Activated CD4-positive, alpha-beta T cell treated with anti-CD3 and anti-CD28 coated beads for 36 hours (primary cell): Measurements from ENCODE around the gene ANKRD22. TPM values are rescaled to one million over a fixed set of nuclear protein-coding genes. Genes with fewer than 3 reads are reported as not detected.
"Not testable (repeated sequence)": the region's sequence is repeated elsewhere in the genome, so short reads cannot be mapped to it uniquely, and the experiment has no call there.

Experiments used
- ATAC-seq: fragments of 200-7000 bp; cut with Tn5 transposase; one replicate; pipeline ENCODE4 v1.10.0; 2021; ENCODE audit warnings: mild to moderate bottlenecking, moderate library complexity
- CTCF ChIA-PET: fragments of 350-600 bp; sonication (Branson Sonifier 250); formaldehyde crosslinking; loops from one replicate; lab custom pipeline; 2021; ENCODE audit warnings: antibody characterized with exemption; lab: Charles Lee
- POLR2A ChIA-PET: fragments of 350-600 bp; sonication (Branson Sonifier 250); formaldehyde crosslinking; loops from one replicate; lab custom pipeline; 2021; ENCODE audit warnings: antibody characterized with exemption, inconsistent platforms; lab: Charles Lee
- DNase-seq: peaks from one replicate; pipeline ENCODE4 v3.0.0-alpha.2; 2020
- H3K27ac Mint-ChIP-seq: one replicate; pipeline ENCODE4 v1.8.0; 2021; ENCODE audit warnings: mixed read lengths
- H3K27me3 Mint-ChIP-seq: one replicate; pipeline ENCODE4 v1.8.0; 2021; ENCODE audit warnings: mixed read lengths
- H3K36me3 Mint-ChIP-seq: one replicate; pipeline ENCODE4 v1.8.0; 2021; ENCODE audit warnings: low read depth, mixed read lengths
- H3K4me1 Mint-ChIP-seq: one replicate; pipeline ENCODE4 v1.8.0; 2021; ENCODE audit warnings: mixed read lengths
- H3K4me3 Mint-ChIP-seq: one replicate; pipeline ENCODE4 v1.8.0; 2021; ENCODE audit warnings: mild to moderate bottlenecking, moderate library complexity, mixed read lengths
- H3K9me3 Mint-ChIP-seq: one replicate; pipeline ENCODE4 v1.8.0; 2021; ENCODE audit warnings: low read depth, mixed read lengths
- intact Hi-C, 2 experiments: fragments of 100-400 bp; cut with DNase I in 1 of 2; cut with micrococcal nuclease in 1 of 2; formaldehyde crosslinking; loops; one replicate each; pipeline versions ENCODE4 v1.14.2 to v1.15.1; 2022 to 2024; cut with DNase I, micrococcal nuclease
- total RNA-seq, 2 experiments: library from RNA; stranded (reverse); gene quantifications; one replicate each; pipeline ENCODE4 v1.2.3, GENCODE V29; 2021

Gene ANKRD22
- total RNA-seq, 2 experiments from 2014 or later, result 0.37 TPM

GRCh38 chr10:88889559-88890337, 38.1 kb upstream of the ANKRD22 start:
- intact Hi-C loops, result loop anchor here in 1 of 2 experiments (10.0 kb wide), 1 partner anchor 525 kb away; the partner anchor contains the start of gene IFIT5
- H3K27ac Mint-ChIP-seq, result no peak overlapping the region

GRCh38 chr10:88888810-88889445, 37.3 kb upstream of the ANKRD22 start:
- ATAC-seq, result no peak
- Mint-ChIP-seq H3K27ac (no peak overlapping the region), H3K36me3 (peaks cover 10% of the 10 kb centered on the region), H3K4me3 (no peak overlapping the region), H3K27me3 (no peaks in the 10 kb centered on the region), H3K9me3 (no peaks in the 10 kb centered on the region), H3K4me1 (peaks cover 70% of the 10 kb centered on the region)
- CTCF ChIA-PET, result interaction anchor here (0.6 to 6.8 kb wide), 6 partner anchors 12 to 802 kb away, joined by 3 to 43 read pairs (median 4); no protein-coding TSS in a partner anchor
- POLR2A ChIA-PET, result no interaction called here
- no peak for DNase-seq
- intact Hi-C loops, result loop anchor here in 1 of 2 experiments (10.0 kb wide), 1 partner anchor 526 kb away; the partner anchor contains the start of gene IFIT5

More at GRCh38 chr10:88889559-88890337, 38.1 kb upstream of the ANKRD22 start:
- DNase-seq, result no peak
- POLR2A ChIA-PET, result no interaction called here
- no peaks in the 10 kb centered on the region for H3K9me3 Mint-ChIP-seq
- no peak overlapping the region for H3K4me3 Mint-ChIP-seq
- CTCF ChIA-PET, result interaction anchor here (1.0 to 6.8 kb wide), 3 partner anchors 11 to 43 kb away, joined by 3 to 43 read pairs (median 4); no protein-coding TSS in a partner anchor
- H3K4me1 Mint-ChIP-seq, result peaks cover 66% of the 10 kb centered on the region
- ATAC-seq, result no peak
- no peaks in the 10 kb centered on the region for H3K27me3 Mint-ChIP-seq
- H3K36me3 Mint-ChIP-seq, result peaks cover 13% of the 10 kb centered on the region

- Mint-ChIP-seq H3K9me3 (no peaks in the 10 kb centered on the region), H3K4me1 (peaks cover 86% of the 10 kb centered on the region), H3K4me3 (no peak overlapping the region), H3K27ac (no peak overlapping the region), H3K27me3 (no peaks in the 10 kb centered on the region), H3K36me3 (peaks cover 20% of the 10 kb centered on the region)
- ATAC-seq (peak; percentile 93), DNase-seq (peak; percentile 49)
- ChIA-PET POLR2A (no interaction called here), CTCF (interaction anchor here (1.1 to 6.8 kb wide), 8 partner anchors 8 to 54 kb away, joined by 3 to 43 read pairs (median 5); no protein-coding TSS in a partner anchor)
- intact Hi-C loops, result loop anchor here (2.0 to 10.0 kb wide), 2 partner anchors 22 to 528 kb away; partner anchors contain the start of gene IFIT5 (in 1 of the 2)
These were observed 34.9 kb upstream of the ANKRD22 start for GRCh38 chr10:88886557-88886956.

- H3K36me3 Mint-ChIP-seq, result peaks cover 26% of the 10 kb centered on the region
- CTCF ChIA-PET, result interaction anchor here (0.6 to 4.6 kb wide), 4 partner anchors 11 to 48 kb away, joined by 3 to 18 read pairs (median 9); no protein-coding TSS in a partner anchor
- ATAC-seq, result no peak
- intact Hi-C loops, result loop anchor here (1.0 to 10.0 kb wide), 4 partner anchors 14 to 1066 kb away; partner anchors contain the start of genes ATAD1 (in 1 of the 2), FAS (in 1 of the 2) and IFIT5 (in 1 of the 2)
- POLR2A ChIA-PET, result no interaction called here
- H3K27ac Mint-ChIP-seq, result no peak overlapping the region
- H3K4me1 Mint-ChIP-seq, result peaks cover 78% of the 10 kb centered on the region
- no peak for DNase-seq
- H3K9me3 Mint-ChIP-seq, result no peaks in the 10 kb centered on the region
- H3K4me3 Mint-ChIP-seq, result peak overlapping the region; percentile 97
- no peaks in the 10 kb centered on the region for H3K27me3 Mint-ChIP-seq
These were observed 31.8 kb upstream of the ANKRD22 start for GRCh38 chr10:88883448-88883809.

GRCh38 chr10:88882646-88883447, 31.2 kb upstream of the ANKRD22 start:
- peak overlapping the region; percentile 98 for H3K27ac Mint-ChIP-seq
- H3K4me3 Mint-ChIP-seq, result peak overlapping the region; percentile 97
- POLR2A ChIA-PET, result interaction anchor here (1.1 kb wide), 1 partner anchor 46 kb away, joined by 3 read pairs; no protein-coding TSS in a partner anchor
- intact Hi-C loops, result loop anchor here (1.0 to 10.0 kb wide), 4 partner anchors 14 to 1066 kb away; partner anchors contain the start of genes ATAD1 (in 1 of the 2), FAS (in 1 of the 2) and IFIT5 (in 1 of the 2)
- ATAC-seq, DNase-seq, H3K27me3 Mint-ChIP-seq, H3K9me3 Mint-ChIP-seq: not testable (repeated sequence)
- CTCF ChIA-PET, result interaction anchor here (0.6 to 4.6 kb wide), 6 partner anchors 12 to 51 kb away, joined by 3 to 32 read pairs (median 6); no protein-coding TSS in a partner anchor
- H3K4me1 Mint-ChIP-seq, result peaks cover 78% of the 10 kb centered on the region
- peaks cover 24% of the 10 kb centered on the region for H3K36me3 Mint-ChIP-seq

- peaks cover 77% of the 10 kb centered on the region for H3K4me1 Mint-ChIP-seq
- ChIA-PET CTCF (interaction anchor here (0.8 to 4.6 kb wide), 10 partner anchors 10 to 85 kb away, joined by 3 to 32 read pairs (median 4); no protein-coding TSS in a partner anchor), POLR2A (interaction anchor here (0.6 to 1.1 kb wide), 3 partner anchors 46 to 450 kb away, joined by 3 to 4 read pairs (median 3); no protein-coding TSS in a partner anchor)
- H3K9me3 Mint-ChIP-seq, result no peaks in the 10 kb centered on the region
- peak overlapping the region; percentile 97 for H3K4me3 Mint-ChIP-seq
- no peak for ATAC-seq
- intact Hi-C loops, result loop anchor here (2.0 to 10.0 kb wide), 5 partner anchors 33 to 1065 kb away; partner anchors contain the start of genes ATAD1 (in 1 of the 2), FAS (in 1 of the 2) and IFIT5 (in 1 of the 2)
- no peak for DNase-seq
- H3K36me3 Mint-ChIP-seq, result peaks cover 24% of the 10 kb centered on the region
- peak overlapping the region; percentile 98 for H3K27ac Mint-ChIP-seq
- no peaks in the 10 kb centered on the region for H3K27me3 Mint-ChIP-seq
These were observed 30.4 kb upstream of the ANKRD22 start for GRCh38 chr10:88881922-88882645.

- CTCF ChIA-PET, result interaction anchor here (0.6 to 4.5 kb wide), 9 partner anchors 11 to 86 kb away, joined by 3 to 32 read pairs (median 4); no protein-coding TSS in a partner anchor
- Mint-ChIP-seq H3K27ac (peak overlapping the region; percentile 98), H3K36me3 (peaks cover 24% of the 10 kb centered on the region), H3K9me3 (no peaks in the 10 kb centered on the region), H3K27me3 (no peaks in the 10 kb centered on the region), H3K4me3 (peak overlapping the region; percentile 97), H3K4me1 (peaks cover 73% of the 10 kb centered on the region)
- intact Hi-C loops, result loop anchor here (2.0 to 10.0 kb wide), 5 partner anchors 33 to 1064 kb away; partner anchors contain the start of genes ATAD1 (in 1 of the 2), FAS (in 1 of the 2) and IFIT5 (in 1 of the 2)
- POLR2A ChIA-PET, result interaction anchor here (0.6 to 0.9 kb wide), 2 partner anchors 109 to 451 kb away, joined by 3 to 4 read pairs; no protein-coding TSS in a partner anchor
- no peak for ATAC-seq
- DNase-seq, result no peak
These were observed 29.7 kb upstream of the ANKRD22 start for GRCh38 chr10:88881320-88881719.

- ATAC-seq (peak; percentile 81), DNase-seq (peak; percentile 87)
- Mint-ChIP-seq H3K27ac (peak overlapping the region; percentile 98), H3K4me3 (peak overlapping the region; percentile 97), H3K36me3 (peaks cover 24% of the 10 kb centered on the region), H3K4me1 (peaks cover 65% of the 10 kb centered on the region), H3K9me3 (no peaks in the 10 kb centered on the region), H3K27me3 (no peaks in the 10 kb centered on the region)
- CTCF ChIA-PET, result interaction anchor here (0.6 to 4.5 kb wide), 8 partner anchors 12 to 54 kb away, joined by 3 to 32 read pairs (median 4); no protein-coding TSS in a partner anchor
- POLR2A ChIA-PET, result interaction anchor here (0.5 to 1.3 kb wide), 4 partner anchors 19 to 1855 kb away, joined by 3 to 7 read pairs (median 4); no protein-coding TSS in a partner anchor
- intact Hi-C loops, result loop anchor here (1.0 to 10.0 kb wide), 12 partner anchors 17 to 1063 kb away; partner anchors contain the start of genes FAS (in 2 of the 2), ATAD1 (in 1 of the 2) and IFIT5 (in 1 of the 2)
These were observed 28.8 kb upstream of the ANKRD22 start for GRCh38 chr10:88880282-88881076.
